Uterus (tissue), 2 donors: ENCODE results near the gene PAQR7.

Experiments
- CTCF ChIP-seq, 4 experiments: fragments of 200-600 bp in 2 of 4; fragments of 450-650 bp in 2 of 4; sonication (generic) in 2 of 4; IDR thresholded peaks; one replicate each; pipeline ENCODE4 v1.5.1; 2016 to 2019; ENCODE audit warnings: antibody characterized with exemption in 4 of 4, mild to moderate bottlenecking in 2 of 4, moderate library complexity in 1 of 4
- POLR2A ChIP-seq, 2 donors: fragments of 450-650 bp; IDR thresholded peaks; one replicate each; pipeline ENCODE4 v1.6.1; 2016; ENCODE audit warnings: antibody characterized with exemption in 2 of 2, mild to moderate bottlenecking in 1 of 2, moderate library complexity in 1 of 2

DNA sequence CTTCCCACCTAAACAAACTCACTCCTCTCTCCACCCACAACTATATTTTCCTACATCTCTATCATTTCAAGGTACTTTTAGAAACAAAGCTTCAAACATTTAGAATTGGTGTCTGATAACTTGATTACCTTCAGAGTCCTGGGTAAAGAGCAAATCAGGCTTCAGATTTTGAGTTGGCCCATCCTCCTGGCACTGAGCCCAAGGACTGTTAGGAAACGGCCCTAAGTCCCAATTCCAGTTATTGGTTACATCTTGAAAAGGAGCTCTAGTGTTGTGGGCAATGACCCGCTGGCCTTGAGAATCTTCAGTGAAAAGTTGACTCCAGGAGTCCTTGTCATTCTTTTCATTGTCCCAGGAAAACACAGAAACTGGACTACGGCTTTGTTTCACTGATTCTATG is 40.6 kb downstream of the PAQR7 start:
- no peak for TF ChIP-seq POLR2A (IDR thresholded peaks at IDR 0.05)
- TF ChIP-seq CTCF (IDR thresholded peaks at IDR 0.05), result no peak
